PC-9 (cell line): Measurements from ENCODE around the gene TRA2B.
A peak's percentile ranks its signal among the peaks of the same experiment; 100 is the strongest.

Experiments
- CTCF ChIP-seq: fragments of 200-600 bp; sonication (generic); conservative IDR thresholded peaks from 2 replicates; pipeline ENCODE4 v1.6.1; 2017; ENCODE audit warnings: mixed run types, antibody characterized with exemption, mild to moderate bottlenecking, moderate library complexity
- EZH2 ChIP-seq: fragments of 200-600 bp; sonication (generic); IDR thresholded peaks from 2 replicates; pipeline ENCODE4 v1.8.0; 2017; ENCODE audit warnings: antibody characterized with exemption, low read depth

- TF ChIP-seq CTCF (peak; percentile 70), EZH2 (no peak)
Measured at GRCh38 chr3:185943760-185944106, 5.9 kb upstream of the TRA2B start.
